ENCODE data around the gene IVNS1ABP.

GRCh38 chr1:185365951-185366350, 48.9 kb upstream of the IVNS1ABP start:
- TF ChIP-seq POLR2A (IDR thresholded peaks at IDR 0.05) = no peak
- TF ChIP-seq, protein P1, sequence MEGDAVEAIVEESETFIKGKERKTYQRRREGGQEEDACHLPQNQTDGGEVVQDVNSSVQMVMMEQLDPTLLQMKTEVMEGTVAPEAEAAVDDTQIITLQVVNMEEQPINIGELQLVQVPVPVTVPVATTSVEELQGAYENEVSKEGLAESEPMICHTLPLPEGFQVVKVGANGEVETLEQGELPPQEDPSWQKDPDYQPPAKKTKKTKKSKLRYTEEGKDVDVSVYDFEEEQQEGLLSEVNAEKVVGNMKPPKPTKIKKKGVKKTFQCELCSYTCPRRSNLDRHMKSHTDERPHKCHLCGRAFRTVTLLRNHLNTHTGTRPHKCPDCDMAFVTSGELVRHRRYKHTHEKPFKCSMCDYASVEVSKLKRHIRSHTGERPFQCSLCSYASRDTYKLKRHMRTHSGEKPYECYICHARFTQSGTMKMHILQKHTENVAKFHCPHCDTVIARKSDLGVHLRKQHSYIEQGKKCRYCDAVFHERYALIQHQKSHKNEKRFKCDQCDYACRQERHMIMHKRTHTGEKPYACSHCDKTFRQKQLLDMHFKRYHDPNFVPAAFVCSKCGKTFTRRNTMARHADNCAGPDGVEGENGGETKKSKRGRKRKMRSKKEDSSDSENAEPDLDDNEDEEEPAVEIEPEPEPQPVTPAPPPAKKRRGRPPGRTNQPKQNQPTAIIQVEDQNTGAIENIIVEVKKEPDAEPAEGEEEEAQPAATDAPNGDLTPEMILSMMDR (IDR thresholded peaks at IDR 0.05) = no peak
- no peak for TF ChIP-seq EP300 (IDR thresholded peaks at IDR 0.05)

Data from tibial nerve (tissue), 4 donors.